Dedifferentiated amniotic fluid mesenchymal stem cell (primary cell): ENCODE data around the gene PDK1.

ENCODE experiments used
- DNase-seq: peaks from one replicate; pipeline ENCODE4 v3.0.0-alpha.2; 2016; ENCODE audit errors: extremely low spot score

The PDK1 gene

GRCh38 chr2:172642301-172643020 is 86.6 kb downstream of the PDK1 start:
- DNase-seq = no peak

- DNase-seq = no peak
Measured at GRCh38 chr2:172643142-172643541, 87.3 kb downstream of the PDK1 start.

GRCh38 chr2:172647439-172647838 is 91.5 kb downstream of the PDK1 start:
- DNase-seq = no peak

GRCh38 chr2:172655091-172655837 is 99.4 kb downstream of the PDK1 start:
- peak; percentile 39 for DNase-seq

GRCh38 chr2:172655838-172656573 is 100.1 kb downstream of the PDK1 start:
- no peak for DNase-seq
